ENCODE results near the gene UBE2Q1. TPM values are rescaled to one million over a fixed set of nuclear protein-coding genes. Genes with fewer than 3 reads are reported as not detected.

Gene UBE2Q1
- total RNA-seq, 2 donors from 2014 or later = 24.7 to 43.7 TPM

DNA sequence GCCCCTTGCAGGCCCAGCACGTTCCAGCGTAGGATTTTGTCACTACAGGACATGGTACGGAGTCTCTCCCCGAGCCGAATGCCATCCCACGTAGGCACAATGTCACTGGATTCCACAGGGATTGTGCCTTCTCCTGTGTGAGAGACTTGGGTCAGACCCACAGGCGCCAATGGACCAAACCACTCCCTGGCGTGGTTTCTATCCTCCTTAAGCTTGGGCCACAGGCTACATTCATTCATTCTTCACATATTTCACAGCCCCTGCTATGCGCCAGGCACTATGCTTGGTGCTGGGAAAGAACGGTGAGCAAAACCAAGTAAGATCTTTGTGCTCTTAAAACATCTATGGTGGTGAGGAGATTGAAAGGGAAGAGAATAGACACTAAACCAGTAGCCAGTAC is 27.8 kb upstream of the UBE2Q1 start:
- peaks cover 34 to 79% of the 10 kb centered on the region in 2 donors for H3K36me3 ChIP-seq
- 87% methylated on average over 10 of the region's 10 CpGs for WGBS

DNA sequence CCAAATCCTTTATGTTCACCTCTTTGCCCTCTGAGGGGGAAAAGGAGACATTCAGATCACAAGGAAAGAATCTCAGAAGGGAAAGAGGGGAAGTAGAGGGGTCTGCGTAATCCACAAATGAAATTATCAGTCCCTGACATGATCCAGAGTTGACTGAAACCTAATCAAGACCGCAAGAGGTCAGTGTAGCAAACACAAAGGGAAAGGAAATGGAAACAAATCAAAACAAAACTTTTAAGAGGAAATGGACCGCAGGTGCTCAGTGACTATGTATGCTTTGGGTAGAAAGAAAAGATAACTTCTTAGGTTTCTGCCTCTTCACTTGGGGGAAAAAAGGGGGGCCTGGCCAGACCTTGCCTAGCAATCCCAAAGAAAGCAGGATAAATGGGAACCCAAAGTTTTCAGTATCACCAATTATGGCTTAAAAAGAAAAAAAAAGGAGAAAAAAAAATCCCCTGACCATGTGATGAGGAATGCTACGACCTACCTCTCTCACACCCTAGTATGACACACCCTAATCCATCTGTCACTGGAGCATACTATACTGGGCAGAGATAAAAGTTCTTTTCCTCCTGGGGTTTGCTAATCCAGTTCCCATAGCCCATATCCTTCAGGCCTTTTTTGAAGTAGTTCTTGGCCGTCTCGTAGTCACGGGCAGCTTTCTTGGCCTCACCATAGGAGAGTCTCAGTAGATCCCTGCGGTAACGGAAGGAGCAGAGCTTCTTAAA is 26.0 kb upstream of the UBE2Q1 start:
- intact Hi-C loops (cut with DNase I) = no loop called here
- Histone ChIP-seq H3K27me3 (replicated peaks; ENCODE audit: insufficient read depth) (no peaks in the 10 kb centered on the region), H3K36me3 (peaks cover 32 to 70% of the 10 kb centered on the region in 2 donors), H3K4me3 (no peak overlapping the region), H3K4me1 (replicated peaks) (no peaks in the 10 kb centered on the region), H3K9me3 (no peaks in the 10 kb centered on the region), H3K27ac (no peak overlapping the region)
- no peak for DNase-seq (ENCODE audit: low spot score)
- no peak for TF ChIP-seq POLR2AphosphoS5 (IDR thresholded peaks at IDR 0.05)
- TF ChIP-seq POLR2A (IDR thresholded peaks at IDR 0.05) = no peak
- no peak for TF ChIP-seq CTCF (IDR thresholded peaks at IDR 0.05)
- WGBS = 88% methylated on average over 9 of the region's 9 CpGs

More for the DNA sequence above, 27.8 kb upstream of the UBE2Q1 start:
- no peak for DNase-seq (ENCODE audit: low spot score)
- no peak overlapping the region for H3K4me3 ChIP-seq
- H3K27ac ChIP-seq = no peak overlapping the region
- no peaks in the 10 kb centered on the region for H3K4me1 ChIP-seq (replicated peaks)
- H3K27me3 ChIP-seq (replicated peaks; ENCODE audit: insufficient read depth) = no peaks in the 10 kb centered on the region
- no peaks in the 10 kb centered on the region for H3K9me3 ChIP-seq
- intact Hi-C loops (cut with DNase I) = no loop called here
- no peak for TF ChIP-seq POLR2AphosphoS5 (IDR thresholded peaks at IDR 0.05)
- no peak for TF ChIP-seq POLR2A (IDR thresholded peaks at IDR 0.05)
- no peak for TF ChIP-seq CTCF (IDR thresholded peaks at IDR 0.05)

- no peak for DNase-seq (ENCODE audit: low spot score)
- Histone ChIP-seq H3K36me3 (peaks cover 25 to 63% of the 10 kb centered on the region in 2 donors), H3K27me3 (replicated peaks; ENCODE audit: insufficient read depth) (no peaks in the 10 kb centered on the region), H3K27ac (no peak overlapping the region), H3K9me3 (no peaks in the 10 kb centered on the region), H3K4me1 (replicated peaks) (no peaks in the 10 kb centered on the region), H3K4me3 (no peak overlapping the region)
- no peak for TF ChIP-seq CTCF (IDR thresholded peaks at IDR 0.05)
- intact Hi-C loops (cut with DNase I) = no loop called here
- 62% methylated on average over 9 of the region's 9 CpGs for WGBS
Observed at GRCh38 chr1:154583773-154584172, 25.3 kb upstream of the UBE2Q1 start.

DNA sequence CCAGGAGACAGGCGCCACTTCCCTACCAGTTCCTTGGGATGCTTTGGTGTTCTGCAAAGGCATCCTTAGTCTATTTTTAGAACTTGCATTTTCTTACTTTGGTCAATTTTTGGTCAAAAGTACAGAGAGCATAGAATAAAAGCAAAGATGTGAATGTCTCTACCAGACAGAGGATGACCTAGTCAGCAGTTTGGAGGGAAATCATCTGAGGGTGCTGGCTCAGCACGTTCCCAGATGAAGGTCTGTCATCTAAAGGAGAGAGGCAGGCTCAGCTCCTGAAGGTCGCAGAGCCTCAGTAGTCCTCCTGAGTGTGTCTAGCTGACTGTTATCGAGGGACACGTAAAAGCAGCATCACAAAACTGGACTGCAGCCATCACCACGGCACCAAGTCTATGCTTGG is 24.4 kb upstream of the UBE2Q1 start:
- DNase-seq (ENCODE audit: low spot score) = no peak
- Histone ChIP-seq H3K9me3 (no peaks in the 10 kb centered on the region), H3K27ac (no peak overlapping the region), H3K36me3 (peaks cover 16 to 55% of the 10 kb centered on the region in 2 donors), H3K4me1 (replicated peaks) (no peaks in the 10 kb centered on the region), H3K4me3 (no peak overlapping the region), H3K27me3 (replicated peaks; ENCODE audit: insufficient read depth) (no peaks in the 10 kb centered on the region)
- TF ChIP-seq POLR2AphosphoS5 (IDR thresholded peaks at IDR 0.05) (no peak), CTCF (IDR thresholded peaks at IDR 0.05) (no peak), POLR2A (IDR thresholded peaks at IDR 0.05) (no peak)
- intact Hi-C loops (cut with DNase I) = no loop called here
- WGBS = 80% methylated on average over 6 of the region's 6 CpGs

DNA sequence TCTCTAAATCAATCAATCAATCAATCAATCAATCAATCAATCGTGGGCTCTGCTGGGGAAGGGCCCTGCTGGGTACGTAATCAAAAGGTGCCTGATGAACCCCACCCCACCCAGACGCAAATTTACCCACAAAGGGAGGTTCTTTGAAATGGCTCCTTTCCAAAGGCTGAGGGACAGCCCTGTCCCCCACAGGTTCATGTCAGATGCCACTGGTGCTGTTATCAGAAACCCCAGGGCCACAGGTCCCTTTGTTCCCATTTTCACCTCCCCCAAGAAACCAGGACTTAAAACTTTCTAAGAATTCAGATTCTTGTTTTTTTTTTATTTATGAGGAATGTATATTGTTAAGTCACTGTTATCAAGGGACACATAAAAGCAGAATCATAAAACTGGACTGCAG is 23.3 kb upstream of the UBE2Q1 start:
- TF ChIP-seq CTCF (IDR thresholded peaks at IDR 0.05) (no peak), POLR2A (IDR thresholded peaks at IDR 0.05) (no peak), POLR2AphosphoS5 (IDR thresholded peaks at IDR 0.05) (no peak)

More for the DNA sequence above, 23.3 kb upstream of the UBE2Q1 start:
- Histone ChIP-seq H3K4me1 (replicated peaks) (no peaks in the 10 kb centered on the region), H3K4me3 (no peak overlapping the region), H3K27me3 (replicated peaks; ENCODE audit: insufficient read depth) (no peaks in the 10 kb centered on the region), H3K9me3 (no peaks in the 10 kb centered on the region), H3K36me3 (peaks cover 14 to 48% of the 10 kb centered on the region in 2 donors), H3K27ac (no peak overlapping the region)
- WGBS = 68% methylated on average over 3 of the region's 3 CpGs
- DNase-seq (ENCODE audit: low spot score) = no peak
- intact Hi-C loops (cut with DNase I) = no loop called here
